ENCODE data around the gene FMNL2.
A peak's percentile ranks its signal among the peaks of the same experiment; 100 is the strongest.

Gene FMNL2

GRCh38 chr2:152638590-152638989 lies 303.6 kb downstream of the FMNL2 start:
- no peak for FAIRE-seq
- no peak for TF ChIP-seq CTCF (IDR thresholded peaks at IDR 0.05; ENCODE audit: insufficient read depth, missing control alignments)

DNA sequence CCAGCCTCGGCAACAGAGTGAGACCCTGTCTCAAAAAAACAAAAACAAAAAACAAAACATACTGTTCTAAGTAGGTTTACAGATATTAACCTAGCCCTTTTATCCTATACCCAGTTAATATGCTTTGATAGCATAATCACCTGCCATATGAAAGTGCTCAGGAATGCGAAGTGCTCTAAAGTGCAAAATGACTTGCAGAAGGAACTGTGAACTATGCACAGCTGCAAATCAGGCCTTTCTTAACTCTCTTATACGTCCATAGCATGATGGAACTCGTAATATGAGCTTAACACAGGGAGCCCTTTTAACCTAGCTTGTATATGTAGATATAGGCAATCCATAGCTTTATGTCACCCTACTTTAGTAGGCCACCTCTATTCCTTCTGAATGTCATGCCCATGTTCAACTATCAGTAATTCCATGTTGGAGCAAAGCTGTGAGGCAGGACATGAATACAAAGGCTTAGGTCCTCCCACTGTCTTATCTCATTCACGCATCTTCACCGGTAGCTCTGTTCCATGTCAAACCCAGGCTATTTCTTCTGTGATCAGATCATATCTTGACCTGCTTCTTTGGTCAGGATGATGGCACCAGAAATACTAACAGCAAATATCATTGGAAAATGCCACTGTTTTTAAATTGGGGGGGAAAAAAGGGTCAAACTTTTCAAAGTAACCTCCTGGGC lies 309.4 kb downstream of the FMNL2 start:
- no peak for TF ChIP-seq CTCF (IDR thresholded peaks at IDR 0.05; ENCODE audit: insufficient read depth, missing control alignments)
- no peak for FAIRE-seq
- no peak for DNase-seq (ENCODE audit: insufficient read length, low spot score)

More at GRCh38 chr2:152638590-152638989, 303.6 kb downstream of the FMNL2 start:
- DNase-seq (ENCODE audit: insufficient read length, low spot score), result no peak

GRCh38 chr2:152646264-152646663 lies 311.3 kb downstream of the FMNL2 start:
- TF ChIP-seq CTCF (IDR thresholded peaks at IDR 0.05; ENCODE audit: insufficient read depth, missing control alignments), result no peak
- no peak for FAIRE-seq
- no peak for DNase-seq (ENCODE audit: insufficient read length, low spot score)

DNA sequence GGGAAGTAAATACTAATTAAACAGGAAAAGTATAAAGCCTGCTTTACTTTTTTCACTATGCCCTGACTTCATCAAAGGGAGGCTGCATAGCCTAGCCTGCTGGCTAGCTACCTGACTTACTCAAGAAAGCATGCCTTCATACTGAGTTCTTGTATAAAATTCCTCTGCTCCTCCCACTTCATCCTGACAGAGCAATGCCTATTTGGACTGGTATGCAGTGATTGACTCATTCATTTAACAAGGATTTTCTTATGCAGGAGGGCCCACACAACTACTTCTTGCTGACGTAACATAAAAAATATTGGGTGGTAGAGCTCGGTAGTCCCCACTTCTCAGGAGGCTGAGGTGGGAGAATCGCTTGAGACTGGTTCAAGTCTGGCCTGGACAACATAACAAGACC lies 311.8 kb downstream of the FMNL2 start:
- FAIRE-seq (no peak), DNase-seq (ENCODE audit: insufficient read length, low spot score) (no peak)
- no peak for TF ChIP-seq CTCF (IDR thresholded peaks at IDR 0.05; ENCODE audit: insufficient read depth, missing control alignments)

DNA sequence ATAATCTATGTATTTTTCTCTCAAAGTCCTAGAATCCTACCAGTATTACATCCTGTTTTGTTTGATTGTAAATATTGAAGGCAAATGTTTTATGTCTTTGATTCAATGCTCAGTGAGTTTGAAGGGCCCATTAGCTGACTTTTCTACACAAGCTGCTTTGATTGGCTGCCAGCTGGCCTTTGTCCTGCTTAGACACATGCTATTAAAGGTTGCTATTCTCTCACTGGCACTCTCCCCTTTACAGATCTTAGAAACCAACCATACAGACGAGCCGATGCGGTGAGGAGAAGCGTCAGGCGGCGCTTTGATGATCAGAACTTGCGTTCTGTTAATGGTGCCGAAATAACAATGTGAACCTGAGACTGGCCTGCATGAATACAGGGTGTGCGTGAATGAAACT lies 312.6 kb downstream of the FMNL2 start:
- FAIRE-seq (no peak), DNase-seq (ENCODE audit: insufficient read length, low spot score) (no peak)
- TF ChIP-seq CTCF (IDR thresholded peaks at IDR 0.05; ENCODE audit: insufficient read depth, missing control alignments), result no peak

DNA sequence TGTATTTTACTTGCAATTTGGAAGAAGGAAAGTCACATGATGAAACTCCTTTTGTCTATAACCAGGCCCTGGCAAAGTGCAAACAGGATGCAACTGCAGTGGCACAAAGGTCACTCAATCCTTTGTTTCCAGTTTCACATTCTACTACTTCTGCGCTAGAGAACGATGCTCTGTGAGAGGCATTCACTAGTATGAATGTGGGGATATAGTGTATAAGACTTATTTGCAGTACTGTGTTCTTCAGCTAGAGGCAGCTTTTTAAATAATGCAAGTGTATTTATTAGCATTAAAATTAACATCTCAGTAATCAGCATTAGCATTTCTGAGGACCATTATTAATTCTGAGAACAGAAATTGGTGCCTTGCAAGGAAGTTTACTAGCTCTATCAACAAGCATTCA lies 313.4 kb downstream of the FMNL2 start:
- DNase-seq (ENCODE audit: insufficient read length, low spot score), result no peak
- FAIRE-seq, result no peak
- peak; percentile 8 for TF ChIP-seq CTCF (IDR thresholded peaks at IDR 0.05; ENCODE audit: insufficient read depth, missing control alignments)

DNA sequence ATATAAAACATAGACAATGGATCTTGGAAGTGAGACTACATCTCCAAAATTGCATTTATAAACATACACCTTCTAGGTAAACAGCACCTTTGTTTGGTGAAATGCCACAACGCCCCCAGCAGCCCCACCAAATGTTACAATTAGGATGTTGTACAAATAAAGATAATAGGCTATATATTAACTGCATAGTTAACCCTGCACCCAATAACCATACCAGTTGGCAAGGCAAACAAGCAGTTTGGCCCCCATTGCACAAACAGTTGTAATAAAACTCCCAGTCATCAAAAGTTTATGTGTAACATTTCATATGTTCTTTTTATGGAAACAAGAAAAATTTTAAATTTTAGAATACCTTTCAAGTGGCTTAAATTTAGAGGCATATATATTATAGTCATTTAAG lies 315.0 kb downstream of the FMNL2 start:
- no peak for TF ChIP-seq CTCF (IDR thresholded peaks at IDR 0.05; ENCODE audit: insufficient read depth, missing control alignments)
- DNase-seq (ENCODE audit: insufficient read length, low spot score) (no peak), FAIRE-seq (no peak)
